ENCODE measurements around the gene ZNF808.

- TF ChIP-seq POLR2A (IDR thresholded peaks at IDR 0.05; ENCODE audit: low read depth, low read length) (no peak), FOS (IDR thresholded peaks at IDR 0.05; ENCODE audit: low read depth, low read length) (no peak), CTCF (conservative IDR thresholded peaks at IDR 0.05; ENCODE audit: low read depth, low read length) (no peak), RCOR1 (IDR thresholded peaks at IDR 0.05; ENCODE audit: insufficient replicate concordance, low read length) (no peak), SMC3 (IDR thresholded peaks at IDR 0.05; ENCODE audit: low read depth, low read length) (no peak), RAD21 (IDR thresholded peaks at IDR 0.05; ENCODE audit: low read length) (no peak), CHD1 (IDR thresholded peaks at IDR 0.05; ENCODE audit: low read depth, low read length) (no peak), CEBPB (IDR thresholded peaks at IDR 0.05; ENCODE audit: low read depth, low read length) (no peak), MAZ (IDR thresholded peaks at IDR 0.05; ENCODE audit: borderline replicate concordance, low read depth, low read length) (no peak), ELK1 (IDR thresholded peaks at IDR 0.05; ENCODE audit: borderline replicate concordance, low read depth, low read length) (no peak), RFX5 (IDR thresholded peaks at IDR 0.05; ENCODE audit: low read depth, low read length) (no peak), MAFK (IDR thresholded peaks at IDR 0.05; ENCODE audit: low read depth, low read length) (no peak), MXI1 (IDR thresholded peaks at IDR 0.05; ENCODE audit: borderline replicate concordance, low read depth, low read length) (no peak)
Measured at GRCh38 chr19:52536448-52536800, 9.0 kb downstream of the ZNF808 start.

Data from IMR-90 (cell line).